ENCODE results near the gene TBC1D4. TPM values are rescaled to one million over a fixed set of nuclear protein-coding genes. Genes with fewer than 3 reads are reported as not detected.

Gene TBC1D4
- total and polyA plus RNA-seq, 9 of the 15 experiments (the other 6 are each of a cell fraction or from before 2014, with no cell fraction given) = 2.8 to 12.3 (median 7.0) TPM

DNA sequence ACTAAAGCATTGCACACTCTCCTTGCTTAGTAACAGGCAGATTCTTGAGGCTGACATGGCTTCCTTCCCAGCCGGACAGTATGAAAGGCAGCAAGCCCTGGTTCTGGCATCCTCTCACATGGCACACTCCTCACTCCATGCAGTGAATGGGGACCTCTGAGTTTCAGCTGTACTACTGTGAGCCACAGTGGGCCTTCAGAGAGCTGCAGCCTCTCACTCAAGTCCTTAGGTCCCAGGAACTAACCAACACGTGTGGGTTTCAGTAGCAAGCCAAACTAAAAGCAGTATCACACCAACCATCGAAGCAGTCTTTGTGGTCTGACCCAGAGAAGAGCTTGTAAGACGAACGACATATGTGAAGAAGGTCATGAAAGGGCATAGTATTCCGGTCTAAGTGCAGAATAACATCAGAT is 128.2 kb downstream of the TBC1D4 start:
- no peak overlapping the region for H3K4me3 ChIP-seq
- H3K27me3 ChIP-seq (ENCODE audit: control insufficient read depth in 2 of 2, insufficient read depth in 2 of 2, low read length in 2 of 2) = no peaks in the 10 kb centered on the region
- in situ Hi-C loops (cut with MboI) = no loop called here
- H3K36me3 ChIP-seq (ENCODE audit: control insufficient read depth, insufficient read depth, low read length) = peaks cover 8% of the 10 kb centered on the region; the same call in 1 of the 3 replicates
- no peaks in the 10 kb centered on the region for H4K20me1 ChIP-seq (replicated peaks; ENCODE audit: control insufficient read depth, insufficient read depth, low read length)
- no peak for ATAC-seq
- TF ChIP-seq ZNF3 (CRISPR knock-in tag; IDR thresholded peaks at IDR 0.05) (no peak), HEY1 (CRISPR knock-in tag; IDR thresholded peaks at IDR 0.05; ENCODE audit: borderline replicate concordance) (no peak), BHLHE40 (IDR thresholded peaks at IDR 0.05; ENCODE audit: low read length) (no peak), ZNF121 (CRISPR knock-in tag; conservative IDR thresholded peaks at IDR 0.05) (no peak), PHTF2 (CRISPR knock-in tag; IDR thresholded peaks at IDR 0.05) (no peak), SIN3A (IDR thresholded peaks at IDR 0.05; ENCODE audit: borderline replicate concordance in 2 of 2, control insufficient read depth in 1 of 2, low read depth in 2 of 2, low read length in 2 of 2) (no peak), HLTF (IDR thresholded peaks at IDR 0.05) (no peak), CEBPB (tag; IDR thresholded peaks at IDR 0.05) (no peak)
- TF ChIP-seq, protein P1, sequence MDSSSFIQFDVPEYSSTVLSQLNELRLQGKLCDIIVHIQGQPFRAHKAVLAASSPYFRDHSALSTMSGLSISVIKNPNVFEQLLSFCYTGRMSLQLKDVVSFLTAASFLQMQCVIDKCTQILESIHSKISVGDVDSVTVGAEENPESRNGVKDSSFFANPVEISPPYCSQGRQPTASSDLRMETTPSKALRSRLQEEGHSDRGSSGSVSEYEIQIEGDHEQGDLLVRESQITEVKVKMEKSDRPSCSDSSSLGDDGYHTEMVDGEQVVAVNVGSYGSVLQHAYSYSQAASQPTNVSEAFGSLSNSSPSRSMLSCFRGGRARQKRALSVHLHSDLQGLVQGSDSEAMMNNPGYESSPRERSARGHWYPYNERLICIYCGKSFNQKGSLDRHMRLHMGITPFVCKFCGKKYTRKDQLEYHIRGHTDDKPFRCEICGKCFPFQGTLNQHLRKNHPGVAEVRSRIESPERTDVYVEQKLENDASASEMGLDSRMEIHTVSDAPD (CRISPR knock-in tag; IDR thresholded peaks at IDR 0.05) = no peak
- no peaks in the 10 kb centered on the region for H3K79me2 ChIP-seq (ENCODE audit: control insufficient read depth, insufficient read depth, low read length)
- no TSS peak for BruUV-seq (replicated peaks)
- no peak overlapping the region for H3K27ac ChIP-seq (ENCODE audit: extremely low read depth, low read depth, low read length)
- POLR2A ChIA-PET = no interaction called here
- intact Hi-C loops (cut with micrococcal nuclease) = no loop called here
- H3K9me3 ChIP-seq (replicated peaks; ENCODE audit: control insufficient read depth, insufficient read depth, low read depth, low read length) = no peaks in the 10 kb centered on the region
- no peaks in the 10 kb centered on the region for H3K4me1 ChIP-seq (replicated peaks in 1 of 2; ENCODE audit: control insufficient read depth in 2 of 2, insufficient read depth in 2 of 2, low read length in 2 of 2)
- H3K9me1 ChIP-seq (ENCODE audit: control insufficient read depth, insufficient read depth, low read length) = no peaks in the 10 kb centered on the region
- H2AFZ ChIP-seq (ENCODE audit: low read depth, low read length) = no peak overlapping the region
- WGBS (ENCODE audit: insufficient coverage, low coverage, missing lambda C conversion rate) = 55% methylated on average over 5 of the region's 6 CpGs
- H3K9ac ChIP-seq (ENCODE audit: insufficient read depth in 1 of 2, low read depth in 2 of 2, low read length in 2 of 2) = no peak overlapping the region
- FAIRE-seq = no peak
- CTCF ChIA-PET (ENCODE audit: low intra/inter-chr PET ratio) = no interaction called here
- DNase-seq (ENCODE audit: extremely low read depth in 1 of 4, low spot score in 3 of 4) = no peak
- no peak overlapping the region for H3K4me2 ChIP-seq (ENCODE audit: insufficient read depth, low read length)

All from K562 (cell line).